Trophoblast cell (in vitro differentiated cells and primary cell): Measurements from ENCODE around the gene PLSCR4.
"Not testable (repeated sequence)": the region's sequence is repeated elsewhere in the genome, so short reads cannot be mapped to it uniquely, and the experiment has no call there.

ENCODE experiments used
- DNase-seq, 2 donors: peaks; one replicate each; pipeline ENCODE4 v3.0.0-alpha.2; 2016
- H2AFZ ChIP-seq: 2 replicates; pipeline ENCODE4 v1.6.1; 2013; ENCODE audit warnings: low read length, moderate library complexity, mild to moderate bottlenecking; ENCODE audit not compliant: insufficient read depth, poor library complexity
- H2AK5ac ChIP-seq: 2 replicates; pipeline ENCODE4 v1.6.1; 2013; ENCODE audit warnings: mild to moderate bottlenecking, low read length
- H2BK120ac ChIP-seq: 2 replicates; pipeline ENCODE4 v1.6.1; 2013; ENCODE audit warnings: low read length, mild to moderate bottlenecking, moderate library complexity; ENCODE audit not compliant: insufficient read depth, poor library complexity
- H2BK12ac ChIP-seq: 2 replicates; pipeline ENCODE4 v1.6.1; 2013; ENCODE audit warnings: mild to moderate bottlenecking, low read length, moderate library complexity
- H2BK5ac ChIP-seq: 2 replicates; pipeline ENCODE4 v1.6.1; 2013; ENCODE audit warnings: low read length, low read depth, moderate library complexity, mild to moderate bottlenecking; ENCODE audit not compliant: poor library complexity
- H3K14ac ChIP-seq: 2 replicates; pipeline ENCODE4 v1.6.1; 2013; ENCODE audit warnings: mild to moderate bottlenecking, low read length
- H3K18ac ChIP-seq: 2 replicates; pipeline ENCODE4 v1.6.1; 2013; ENCODE audit warnings: mild to moderate bottlenecking, low read length
- H3K23ac ChIP-seq: 2 replicates; pipeline ENCODE4 v1.6.1; 2013; ENCODE audit warnings: low read length
- H3K27ac ChIP-seq: 2 replicates; pipeline ENCODE4 v1.5.1; 2013; ENCODE audit warnings: low read depth, mild to moderate bottlenecking, inconsistent platforms, low read length, moderate library complexity
- H3K27me3 ChIP-seq: 2 replicates; pipeline ENCODE4 v1.6.1; 2013; ENCODE audit warnings: inconsistent platforms, mild to moderate bottlenecking, low read length, moderate library complexity; ENCODE audit not compliant: insufficient read depth
- H3K36me3 ChIP-seq, 2 experiments: 1 replicate in 1 of 2; 2 replicates in 1 of 2; pipeline ENCODE4 v1.6.1; 2013; ENCODE audit warnings: low read length in 2 of 2, mild to moderate bottlenecking in 2 of 2, moderate library complexity in 1 of 2; ENCODE audit not compliant: insufficient read depth in 2 of 2, control insufficient read depth in 1 of 2
- H3K4ac ChIP-seq: 2 replicates; pipeline ENCODE4 v1.6.1; 2013; ENCODE audit warnings: low read depth, mild to moderate bottlenecking, low read length, moderate library complexity
- H3K4me1 ChIP-seq, 2 experiments: 1 replicate in 1 of 2; 2 replicates in 1 of 2; pipeline ENCODE4 v1.6.1; 2013; ENCODE audit warnings: low read length in 2 of 2, mild to moderate bottlenecking in 2 of 2, moderate library complexity in 1 of 2; ENCODE audit not compliant: insufficient read depth in 2 of 2, control insufficient read depth in 1 of 2
- H3K4me2 ChIP-seq: 2 replicates; pipeline ENCODE4 v1.6.1; 2013; ENCODE audit warnings: inconsistent platforms, mild to moderate bottlenecking, low read length, moderate library complexity
- H3K4me3 ChIP-seq: 2 replicates; pipeline ENCODE4 v1.5.1; 2013; ENCODE audit warnings: mild to moderate bottlenecking, low read depth, low read length, inconsistent platforms
- H3K79me1 ChIP-seq: one replicate; pipeline ENCODE4 v1.6.1; 2013; ENCODE audit warnings: low read length
- H3K79me2 ChIP-seq: 2 replicates; pipeline ENCODE4 v1.6.1; 2013; ENCODE audit warnings: low read length, mild to moderate bottlenecking; ENCODE audit not compliant: control insufficient read depth, insufficient read depth, poor library complexity
- H3K9ac ChIP-seq: 2 replicates; pipeline ENCODE4 v1.6.1; 2013; ENCODE audit warnings: mild to moderate bottlenecking, low read length
- H3K9me3 ChIP-seq: 2 replicates; pipeline ENCODE4 v1.6.1; 2013; ENCODE audit warnings: low read depth, mild to moderate bottlenecking, control low read depth, inconsistent platforms, low read length; ENCODE audit not compliant: insufficient read depth
- H4K12ac ChIP-seq: 2 replicates; pipeline ENCODE4 v1.6.1; 2013; ENCODE audit warnings: low read depth, mild to moderate bottlenecking, low read length, moderate library complexity
- H4K8ac ChIP-seq: 2 replicates; pipeline ENCODE4 v1.6.1; 2013; ENCODE audit warnings: low read depth, mild to moderate bottlenecking, low read length, moderate library complexity
- H4K91ac ChIP-seq: one replicate; pipeline ENCODE4 v1.6.1; 2013; ENCODE audit warnings: low read depth, mild to moderate bottlenecking, low read length, moderate library complexity
- WGBS: extraction: QIAGEN DNeasy Blood & Tissue Kit; methylation state at CpG from one replicate; pipeline ENCODE4 v1.1.7; 2013; ENCODE audit warnings: missing lambda C conversion rate; ENCODE audit not compliant: insufficient read length, insufficient coverage; ENCODE audit errors: extremely low coverage; 5-methylcytosine and 5-hydroxymethylcytosine counted together

The PLSCR4 gene

DNA sequence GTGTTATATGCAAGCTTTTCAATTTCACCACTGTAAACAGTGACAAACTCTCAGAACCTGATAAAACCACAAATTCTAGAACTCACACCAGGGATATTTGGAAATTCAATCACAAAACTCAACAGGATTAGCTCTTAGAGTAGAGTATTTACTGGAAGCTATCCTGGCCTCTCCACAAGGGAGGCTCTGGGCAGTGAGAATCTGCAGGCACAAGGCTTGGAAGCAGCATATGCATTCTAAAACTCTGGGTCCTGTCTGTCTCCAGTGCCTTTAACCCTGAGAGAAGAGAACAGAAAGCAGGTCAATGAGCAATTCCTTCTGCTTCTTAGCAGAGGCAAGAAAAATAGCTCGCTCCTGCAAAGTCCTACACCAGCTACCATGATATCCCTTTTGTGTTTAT lies 23.4 kb downstream of the PLSCR4 start:
- no peak overlapping the region for H2AFZ ChIP-seq
- no peak for DNase-seq
- no CpG with 5 or more reads among the region's 1 CpG for whole genome bisulfite sequencing

DNA sequence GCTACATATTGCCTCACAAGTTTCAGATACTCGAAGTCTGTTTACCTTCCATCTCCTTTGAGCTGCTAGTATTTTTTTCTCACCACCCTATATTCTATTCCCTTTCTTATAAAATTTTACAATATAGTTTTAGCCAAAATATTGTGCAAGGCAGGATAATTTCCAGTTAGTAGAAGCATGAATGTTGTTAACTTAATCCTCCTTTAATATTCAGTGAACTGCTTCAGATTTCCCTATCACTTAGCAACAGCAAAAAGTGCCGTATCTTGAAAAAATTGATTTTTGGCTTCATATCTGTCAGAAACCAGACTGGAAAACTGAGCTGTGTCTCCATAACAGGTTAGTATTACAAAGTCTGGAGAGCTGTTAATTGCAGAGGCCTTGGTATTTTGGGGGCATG lies 24.0 kb downstream of the PLSCR4 start:
- Histone ChIP-seq H3K27ac (no peak overlapping the region), H3K23ac (no peak overlapping the region), H3K4ac (no peak overlapping the region), H4K91ac (no peak overlapping the region), H4K12ac (no peak overlapping the region), H2AK5ac (no peak overlapping the region), H3K4me2 (no peak overlapping the region), H2BK120ac (no peak overlapping the region), H3K9me3 (no peaks in the 10 kb centered on the region), H2BK12ac (no peak overlapping the region), H3K27me3 (no peaks in the 10 kb centered on the region), H3K79me2 (no peaks in the 10 kb centered on the region), H3K4me1 (peaks cover 3 to 4% of the 10 kb centered on the region in 2 experiments), H2AFZ (no peak overlapping the region), H3K79me1 (no peaks in the 10 kb centered on the region), H2BK5ac (no peak overlapping the region), H3K18ac (no peak overlapping the region), H4K8ac (no peak overlapping the region), H3K36me3 (no peaks in the 10 kb centered on the region), H3K14ac (no peak overlapping the region), H3K4me3 (no peak overlapping the region), H3K9ac (no peak overlapping the region)
- no CpG with 5 or more reads among the region's 2 CpGs for WGBS
- DNase-seq: no peak

More for the DNA sequence above, 23.4 kb downstream of the PLSCR4 start:
- H3K79me2 ChIP-seq: no peaks in the 10 kb centered on the region
- H3K4me2 ChIP-seq: no peak overlapping the region
- H2AK5ac ChIP-seq: no peak overlapping the region
- H3K9me3 ChIP-seq: no peaks in the 10 kb centered on the region
- H3K18ac ChIP-seq: no peak overlapping the region
- H3K4me3 ChIP-seq: no peak overlapping the region
- H3K36me3 ChIP-seq: no peaks in the 10 kb centered on the region
- H3K9ac ChIP-seq: no peak overlapping the region
- no peak overlapping the region for H3K4ac ChIP-seq
- H2BK120ac ChIP-seq: no peak overlapping the region
- H3K27me3 ChIP-seq: no peaks in the 10 kb centered on the region
- no peak overlapping the region for H3K27ac ChIP-seq
- H4K91ac ChIP-seq: no peak overlapping the region
- H2BK12ac ChIP-seq: no peak overlapping the region
- H2BK5ac ChIP-seq: no peak overlapping the region
- peaks cover 2 to 3% of the 10 kb centered on the region in 2 experiments for H3K4me1 ChIP-seq
- no peak overlapping the region for H3K14ac ChIP-seq
- H4K12ac ChIP-seq: no peak overlapping the region
- H3K23ac ChIP-seq: no peak overlapping the region
- H3K79me1 ChIP-seq: no peaks in the 10 kb centered on the region
- no peak overlapping the region for H4K8ac ChIP-seq

GRCh38 chr3:146225458-146225857 lies 25.4 kb downstream of the PLSCR4 start:
- not testable (repeated sequence) for H2AK5ac ChIP-seq, H3K4me3 ChIP-seq, H2BK12ac ChIP-seq, H3K79me1 ChIP-seq, H2BK120ac ChIP-seq, H3K36me3 ChIP-seq, H3K4ac ChIP-seq, H4K12ac ChIP-seq, H3K4me1 ChIP-seq, H3K9ac ChIP-seq, H3K27me3 ChIP-seq, H3K79me2 ChIP-seq, H3K18ac ChIP-seq, H3K23ac ChIP-seq, H2BK5ac ChIP-seq, H3K4me2 ChIP-seq, H2AFZ ChIP-seq, H3K27ac ChIP-seq, H4K91ac ChIP-seq, H3K14ac ChIP-seq, DNase-seq, H4K8ac ChIP-seq, H3K9me3 ChIP-seq
- WGBS: no CpG with 5 or more reads among the region's 25 CpGs

DNA sequence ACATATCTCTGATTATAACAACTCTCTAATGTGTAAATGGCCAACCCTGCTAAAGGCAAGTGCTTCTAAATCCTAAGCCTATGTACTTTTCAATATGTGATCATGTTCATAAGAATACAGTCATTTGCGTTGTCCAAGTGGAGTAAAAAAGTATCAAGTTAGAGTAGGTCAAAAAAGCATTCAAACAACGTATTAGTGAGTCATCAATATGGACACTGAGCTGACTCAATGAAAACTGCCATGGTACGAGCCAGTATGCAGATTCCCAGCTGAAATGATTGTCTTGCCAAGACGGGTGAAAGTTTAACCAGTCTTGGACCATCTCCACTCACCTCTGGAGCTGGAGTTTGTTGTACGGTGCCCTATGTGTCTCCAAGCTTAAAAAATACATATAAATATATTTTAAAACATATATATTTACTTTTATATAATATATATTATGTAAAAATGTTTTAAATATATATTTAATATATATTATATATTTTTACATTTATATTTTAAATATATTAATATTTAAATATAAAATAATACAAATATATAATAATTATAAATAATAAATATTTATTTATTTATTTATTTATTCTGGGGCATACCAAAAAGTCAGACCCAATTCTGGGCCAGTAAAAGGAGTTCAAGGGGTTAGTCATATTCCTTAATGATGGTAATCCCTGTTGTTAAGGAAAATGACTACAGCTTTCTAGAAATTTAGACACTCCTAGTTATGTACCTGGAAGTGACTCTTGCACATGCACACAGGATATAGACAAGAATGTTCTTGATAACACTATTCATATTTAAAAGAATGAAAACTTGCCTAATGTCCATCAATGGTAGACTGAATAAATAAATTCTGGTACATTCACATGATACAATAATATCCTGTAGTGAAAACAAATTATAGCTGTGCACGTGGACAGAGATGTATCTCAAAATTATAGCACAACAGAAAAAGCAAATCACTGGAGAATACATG lies 27.2 kb downstream of the PLSCR4 start:
- no peak overlapping the region for H2BK12ac ChIP-seq
- no peak overlapping the region for H2AFZ ChIP-seq
- no peak overlapping the region for H4K12ac ChIP-seq
- no peak overlapping the region for H2BK120ac ChIP-seq
- no peak overlapping the region for H2BK5ac ChIP-seq
- H3K79me1 ChIP-seq: no peaks in the 10 kb centered on the region
- H4K8ac ChIP-seq: no peak overlapping the region
- no peak overlapping the region for H4K91ac ChIP-seq
- no peak overlapping the region for H3K14ac ChIP-seq
- no peak overlapping the region for H3K9ac ChIP-seq
- WGBS: no CpG with 5 or more reads among the region's 6 CpGs
- no peaks in the 10 kb centered on the region for H3K9me3 ChIP-seq
- no peak overlapping the region for H3K4me2 ChIP-seq
- H3K27ac ChIP-seq: no peak overlapping the region
- H3K4ac ChIP-seq: no peak overlapping the region
- H3K4me3 ChIP-seq: no peak overlapping the region
- no peaks in the 10 kb centered on the region for H3K36me3 ChIP-seq
- H3K27me3 ChIP-seq: no peaks in the 10 kb centered on the region
- H3K4me1 ChIP-seq: peaks cover 3 to 4% of the 10 kb centered on the region in 2 experiments
- peak in 1 of 2 donors; percentile 24 for DNase-seq
- H3K18ac ChIP-seq: no peak overlapping the region
- H3K79me2 ChIP-seq: no peaks in the 10 kb centered on the region
- H2AK5ac ChIP-seq: no peak overlapping the region
- no peak overlapping the region for H3K23ac ChIP-seq
